Left cardiac atrium (tissue), 4 donors: ENCODE measurements around the gene RAB11FIP4. TPM values are rescaled to one million over a fixed set of nuclear protein-coding genes. Genes with fewer than 3 reads are reported as not detected.

Source experiments
- ATAC-seq, 2 donors: fragments of 200-7000 bp; cut with Tn5 transposase; one replicate each; pipeline ENCODE4 v1.9.1; 2020; ENCODE audit warnings: mild to moderate bottlenecking in 2 of 2, moderate library complexity in 2 of 2
- DNase-seq: peaks from one replicate; pipeline ENCODE4 v3.0.0-alpha.2; 2020
- intact Hi-C, 2 donors: fragments of 100-400 bp; cut with DNase I; formaldehyde crosslinking; loops; one replicate each; pipeline versions ENCODE4 v1.14.1 to v1.15.1; 2022 to 2023
- total RNA-seq, 2 donors: library from RNA; stranded (reverse); fragmentation: NEBNext Ultra II Directional; extraction: Animal tissue kit (Norgen Biotek cat#: 25700); gene quantifications; one replicate each; pipeline ENCODE4 v1.2.1, GENCODE V29; 2021
- donor health status: DM: no; HTN: yes; CAD: no.
- donor health status: DM: no; HTN: yes; CAD: no; lungs with severe emphysema.
- donor health status: DM: yes; HTN: yes; CAD: no.
- donor health status: Dilated cardiomyopathy.

Gene RAB11FIP4
- total RNA-seq, 2 donors from 2014 or later: 3.1 to 6.1 TPM

DNA sequence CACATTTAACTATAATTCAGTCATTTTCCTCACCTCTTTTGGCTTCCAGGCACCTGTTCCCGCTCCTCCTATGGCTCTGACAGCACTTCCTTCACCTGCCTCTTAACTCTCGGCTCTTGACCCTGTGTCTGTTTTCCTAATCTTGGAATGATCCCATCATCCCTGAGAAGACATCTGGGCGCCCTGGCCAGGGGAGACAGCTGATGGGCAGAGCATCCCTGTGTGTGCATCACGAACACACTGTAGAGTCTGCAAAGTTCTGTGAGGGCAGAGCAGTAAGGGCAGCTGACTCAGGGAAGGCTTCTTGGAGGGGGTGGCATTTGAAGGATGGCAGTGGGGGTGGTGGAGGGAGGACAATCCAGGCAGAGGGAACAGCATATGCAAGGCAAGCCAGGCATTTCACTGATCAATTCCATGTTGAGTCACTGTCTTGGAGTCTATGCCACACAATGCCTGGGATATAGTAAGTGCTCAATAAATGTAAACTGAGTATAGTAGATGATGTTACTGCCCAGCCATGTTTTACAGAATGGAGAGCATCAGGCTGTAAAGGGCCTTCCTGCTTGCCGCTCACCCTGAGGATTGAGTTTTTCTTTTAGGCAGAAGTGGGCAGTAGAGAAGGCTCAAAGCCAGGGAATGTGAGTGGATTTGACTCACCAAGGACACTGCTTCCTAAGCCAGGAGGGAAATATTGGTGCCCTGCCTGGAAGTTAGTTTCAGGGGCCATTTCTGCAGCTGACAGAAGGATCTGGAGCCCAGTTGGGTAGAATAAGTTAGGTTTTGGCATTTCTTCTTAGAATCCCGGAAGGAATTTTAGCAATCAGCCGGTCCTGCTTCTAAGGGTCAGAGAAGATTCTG is 5.8 kb upstream of the RAB11FIP4 start:
- intact Hi-C loops: loop anchor here in 1 of 2 donors (5.0 kb wide), 1 partner anchor 142 kb away; no protein-coding TSS in a partner anchor
- no peak for DNase-seq

DNA sequence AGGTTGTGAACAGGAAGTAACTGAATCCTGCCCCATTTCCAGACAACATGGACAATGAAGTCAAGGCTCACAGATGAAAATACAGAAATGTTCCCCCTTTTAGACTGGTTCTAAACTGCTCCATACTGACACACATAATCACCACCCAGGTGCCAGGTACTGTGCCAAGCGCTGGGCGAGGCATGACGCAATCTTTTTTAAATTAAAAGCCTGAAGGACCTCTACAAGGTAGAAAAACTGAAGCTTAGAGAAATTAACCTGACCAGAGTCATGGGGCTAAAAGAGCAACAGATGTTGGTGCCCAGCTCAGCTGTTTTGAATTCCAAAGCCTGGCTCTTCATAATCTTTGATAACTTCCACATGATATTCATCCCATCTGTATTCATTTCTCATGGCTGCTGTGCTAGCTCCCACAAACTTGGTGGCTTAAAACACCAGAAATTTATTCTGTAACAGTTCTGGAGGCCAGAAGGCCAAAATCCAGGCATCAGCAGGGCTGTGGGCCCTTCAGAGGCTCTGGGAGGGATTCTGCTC is 4.9 kb upstream of the RAB11FIP4 start:
- DNase-seq (no peak), ATAC-seq (no peak)
- intact Hi-C loops: loop anchor here in 1 of 2 donors (5.0 kb wide), 1 partner anchor 141 kb away; no protein-coding TSS in a partner anchor

More for the DNA sequence above, 5.8 kb upstream of the RAB11FIP4 start:
- ATAC-seq: no peak

DNA sequence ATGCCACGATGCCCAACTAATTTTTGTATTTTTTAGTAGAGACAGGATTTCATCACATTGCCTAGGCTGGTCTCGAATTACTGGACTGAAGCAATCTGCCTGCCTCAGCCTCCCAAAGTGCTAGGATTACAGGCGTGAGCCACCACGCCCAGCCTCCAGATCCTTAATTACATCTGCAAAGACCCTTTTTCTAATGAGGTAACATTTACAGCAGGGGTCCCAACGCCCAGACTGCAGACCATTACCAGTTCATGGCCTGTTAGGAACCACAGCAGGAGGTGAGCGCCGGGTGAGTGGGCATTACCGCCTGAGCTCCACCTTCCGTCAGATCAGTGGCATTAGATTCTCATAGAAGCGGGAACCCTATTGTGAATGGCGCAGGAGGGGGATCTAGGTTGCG is 4.0 kb upstream of the RAB11FIP4 start:
- ATAC-seq (no peak), DNase-seq (no peak)
- intact Hi-C loops: loop anchor here in 1 of 2 donors (5.0 kb wide), 1 partner anchor 140 kb away; no protein-coding TSS in a partner anchor

DNA sequence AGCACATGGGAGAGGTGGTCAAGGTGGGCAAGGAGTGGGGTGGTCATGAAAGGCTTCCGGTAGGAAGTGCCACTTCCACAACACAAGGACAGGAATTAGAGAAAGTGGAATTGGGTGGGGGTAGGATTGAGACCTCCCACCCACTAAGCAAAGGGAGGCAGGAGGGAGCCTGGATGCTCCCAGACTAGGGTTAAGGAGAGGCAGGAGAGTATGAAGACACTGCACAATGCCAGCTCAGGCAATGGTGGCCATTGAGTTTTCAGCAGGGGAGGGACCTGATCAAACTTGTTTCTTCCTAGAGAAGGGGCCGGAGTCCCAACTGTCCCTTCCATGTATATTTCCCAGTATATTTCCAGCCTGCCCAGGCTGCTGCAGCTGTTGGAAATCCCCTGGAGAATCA is 3.1 kb upstream of the RAB11FIP4 start:
- no peak for ATAC-seq
- DNase-seq: no peak
- intact Hi-C loops: loop anchor here in 1 of 2 donors (5.0 kb wide), 1 partner anchor 139 kb away; no protein-coding TSS in a partner anchor

DNA sequence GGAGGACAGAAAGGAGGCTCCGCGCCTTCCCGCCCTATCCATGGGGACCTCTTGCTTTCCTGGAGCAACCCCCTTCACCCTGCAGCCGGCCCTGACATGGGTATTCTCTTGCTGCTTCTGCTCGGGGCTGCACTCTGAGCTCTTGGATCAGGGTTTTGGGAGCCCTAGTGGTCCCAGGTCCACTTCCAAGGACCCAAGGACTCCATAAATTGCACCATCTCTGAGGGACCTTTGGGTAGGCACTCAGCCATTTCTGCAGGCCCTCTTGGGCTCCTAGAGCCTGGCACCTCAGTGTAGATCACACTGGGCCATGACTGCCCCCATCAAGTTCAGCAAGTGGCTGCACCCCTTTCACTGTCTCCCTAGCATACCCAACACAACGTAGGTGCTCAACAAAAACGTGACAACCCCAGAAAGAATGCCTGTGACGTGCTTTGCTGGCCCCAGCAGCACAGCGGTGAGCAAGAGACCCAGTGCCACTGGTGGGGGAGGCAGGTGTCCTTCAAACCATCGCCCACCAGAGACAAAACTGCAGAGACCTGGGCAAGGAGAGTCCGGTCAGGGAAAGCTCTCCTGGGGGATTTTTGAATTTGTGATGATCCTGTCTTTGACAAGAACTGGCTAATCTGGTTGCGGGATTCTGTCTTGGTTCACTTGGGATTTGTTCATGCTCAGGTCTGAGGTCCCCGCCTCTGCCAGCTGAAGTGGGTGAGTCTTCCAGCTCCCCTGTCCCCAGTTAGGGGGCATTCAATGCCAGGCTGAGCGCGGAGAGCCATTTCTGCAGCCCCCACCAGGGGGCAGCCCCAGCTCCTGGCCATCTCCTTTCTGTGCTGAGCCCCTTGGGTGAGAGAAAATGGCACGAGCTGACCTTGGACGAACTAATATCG is 2.5 kb upstream of the RAB11FIP4 start:
- DNase-seq: no peak
- intact Hi-C loops: loop anchor here in 1 of 2 donors (5.0 kb wide), 1 partner anchor 138 kb away; no protein-coding TSS in a partner anchor
- ATAC-seq: peak; percentile 23 to 39

DNA sequence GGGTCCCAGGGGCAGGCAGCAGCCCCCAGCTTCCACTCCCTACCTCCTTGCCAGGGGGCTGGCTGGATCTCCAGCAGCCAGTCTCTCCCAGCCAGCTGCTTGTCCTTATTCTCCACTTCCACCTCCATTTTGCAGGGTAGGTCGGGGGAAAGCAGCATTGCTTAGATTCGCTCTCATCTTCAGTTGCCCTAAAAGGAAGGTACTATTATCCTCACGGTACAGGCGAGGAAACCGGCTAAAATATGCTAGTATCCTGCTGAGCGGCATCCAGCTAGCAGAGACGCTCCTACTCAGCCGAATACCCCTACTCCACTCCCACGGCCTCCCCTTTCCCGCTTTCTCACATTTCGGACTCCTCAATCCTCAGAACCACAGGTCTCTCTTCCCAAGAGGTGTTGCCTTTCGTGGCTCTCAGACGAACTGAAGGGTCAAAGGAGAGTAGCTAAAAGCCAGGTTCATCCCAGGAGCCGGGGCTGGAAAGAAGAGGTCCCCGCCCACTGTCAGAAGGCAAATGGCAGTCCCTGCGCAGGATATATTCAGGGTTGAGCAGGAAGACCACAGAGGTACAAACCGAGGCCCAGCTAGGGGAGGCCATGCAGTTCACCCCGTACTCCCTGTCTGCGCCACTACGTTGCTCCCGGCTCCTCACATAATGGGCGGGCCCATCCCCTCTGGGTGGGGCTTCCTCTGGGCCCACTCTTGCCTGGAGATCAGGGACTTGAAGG is 1.7 kb upstream of the RAB11FIP4 start:
- no peak for DNase-seq
- ATAC-seq: no peak
- intact Hi-C loops: loop anchor here (5.0 kb wide), 2 partner anchors 52 to 137 kb away; no protein-coding TSS in a partner anchor

DNA sequence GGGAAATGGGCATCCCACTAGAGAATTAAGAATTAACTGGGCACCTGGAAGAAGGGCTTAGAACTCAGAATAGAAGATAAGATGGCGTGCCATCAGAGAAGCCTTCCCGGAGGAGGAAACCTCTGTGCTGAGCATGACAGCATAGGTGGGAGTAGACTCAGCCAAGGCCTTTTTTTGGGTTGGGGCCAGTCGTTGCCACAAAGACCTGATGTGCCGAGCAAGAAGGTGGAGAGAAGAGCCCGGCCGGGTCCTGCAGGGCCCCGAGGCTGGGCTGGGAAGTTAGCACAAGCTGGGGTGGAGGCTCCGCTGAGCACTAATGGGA is 1.1 kb upstream of the RAB11FIP4 start:
- intact Hi-C loops: loop anchor here in 1 of 2 donors (5.0 kb wide), 1 partner anchor 52 kb away; no protein-coding TSS in a partner anchor
- DNase-seq (no peak), ATAC-seq (no peak)

DNA sequence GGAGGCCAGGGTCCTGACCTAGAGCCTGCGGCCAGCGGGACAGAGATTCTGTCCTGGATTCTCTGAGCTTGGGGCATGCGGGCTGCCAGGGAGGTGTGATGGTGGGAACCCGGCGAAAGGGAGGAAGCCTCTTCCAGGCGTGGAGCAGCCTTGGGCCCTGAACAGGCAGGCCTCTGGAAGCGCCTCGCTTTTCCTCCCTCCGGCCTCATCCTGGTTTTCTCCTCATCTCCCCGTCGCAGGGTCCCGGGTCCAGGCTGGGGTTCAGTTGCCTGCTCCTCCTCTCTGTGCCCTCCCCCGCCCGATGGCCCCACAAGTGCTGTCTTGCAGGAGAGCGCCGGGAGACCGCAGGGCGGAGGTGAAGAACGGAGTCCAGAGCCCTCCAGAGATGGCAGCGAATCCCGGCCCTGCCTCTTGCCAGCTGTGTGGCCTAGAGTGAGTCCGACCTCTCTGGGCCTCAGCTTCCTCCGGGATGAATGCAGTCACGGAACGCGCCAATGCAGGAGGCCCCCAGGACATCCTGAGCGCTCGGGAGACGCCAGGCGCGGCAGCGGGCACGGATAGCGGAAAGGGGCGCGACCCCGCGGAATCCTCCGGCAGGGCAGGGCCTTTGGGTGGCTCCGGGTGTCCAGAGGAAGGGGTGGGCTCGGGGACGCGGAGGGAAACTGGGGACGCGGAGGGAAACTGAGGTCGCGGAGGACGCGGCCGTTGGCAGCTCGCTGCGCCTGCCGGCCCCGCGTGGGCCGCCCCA is 553 bp upstream of the RAB11FIP4 start:
- ATAC-seq: peak; percentile 12 to 31
- intact Hi-C loops: loop anchor here in 1 of 2 donors (5.0 kb wide), 1 partner anchor 51 kb away; no protein-coding TSS in a partner anchor
- no peak for DNase-seq

DNA sequence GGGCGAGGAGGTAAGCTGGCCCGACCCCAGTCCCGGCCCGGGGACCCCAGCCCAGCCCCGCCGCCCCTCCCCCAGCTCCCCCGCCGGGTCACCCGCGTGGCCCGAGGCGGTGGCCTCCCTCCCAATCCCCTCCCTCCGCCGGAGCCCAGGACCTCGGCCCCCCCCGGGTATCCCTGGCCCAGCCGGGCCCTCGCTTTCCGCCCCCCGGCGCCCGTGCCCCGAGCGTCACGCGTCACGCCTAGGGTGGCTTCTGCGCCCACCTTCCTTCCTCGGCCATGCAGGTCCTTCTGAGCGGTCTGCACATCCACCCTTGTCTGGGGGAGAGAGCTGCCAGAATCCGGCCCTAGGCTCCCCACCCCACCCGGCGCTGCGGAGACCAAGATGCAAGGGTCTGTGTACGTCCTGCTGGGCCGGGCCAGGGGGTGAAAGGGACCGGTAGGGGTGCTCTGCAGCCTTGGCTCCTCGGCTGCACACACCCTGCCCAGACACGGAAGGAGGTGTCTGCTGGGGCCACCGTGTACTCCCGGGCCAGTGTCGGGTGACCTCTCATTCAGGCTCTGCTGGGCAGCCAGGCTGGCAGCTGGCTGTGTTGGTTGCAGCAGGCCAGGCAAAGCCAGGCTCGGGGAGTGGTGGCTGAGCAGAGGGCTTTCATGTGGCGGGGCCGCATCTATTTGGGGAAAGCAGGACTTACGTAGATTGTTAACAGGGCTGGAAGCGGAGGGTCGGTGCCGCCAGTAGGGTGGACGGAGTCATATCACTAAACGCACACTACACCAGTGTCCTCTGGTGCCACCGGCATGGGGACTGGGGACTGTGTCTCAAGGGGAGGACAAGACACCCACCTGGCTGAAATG is 754 bp downstream of the RAB11FIP4 start:
- intact Hi-C loops: loop anchor here in 1 of 2 donors (5.0 kb wide), 1 partner anchor 50 kb away; no protein-coding TSS in a partner anchor
- DNase-seq (no peak), ATAC-seq (no peak)

DNA sequence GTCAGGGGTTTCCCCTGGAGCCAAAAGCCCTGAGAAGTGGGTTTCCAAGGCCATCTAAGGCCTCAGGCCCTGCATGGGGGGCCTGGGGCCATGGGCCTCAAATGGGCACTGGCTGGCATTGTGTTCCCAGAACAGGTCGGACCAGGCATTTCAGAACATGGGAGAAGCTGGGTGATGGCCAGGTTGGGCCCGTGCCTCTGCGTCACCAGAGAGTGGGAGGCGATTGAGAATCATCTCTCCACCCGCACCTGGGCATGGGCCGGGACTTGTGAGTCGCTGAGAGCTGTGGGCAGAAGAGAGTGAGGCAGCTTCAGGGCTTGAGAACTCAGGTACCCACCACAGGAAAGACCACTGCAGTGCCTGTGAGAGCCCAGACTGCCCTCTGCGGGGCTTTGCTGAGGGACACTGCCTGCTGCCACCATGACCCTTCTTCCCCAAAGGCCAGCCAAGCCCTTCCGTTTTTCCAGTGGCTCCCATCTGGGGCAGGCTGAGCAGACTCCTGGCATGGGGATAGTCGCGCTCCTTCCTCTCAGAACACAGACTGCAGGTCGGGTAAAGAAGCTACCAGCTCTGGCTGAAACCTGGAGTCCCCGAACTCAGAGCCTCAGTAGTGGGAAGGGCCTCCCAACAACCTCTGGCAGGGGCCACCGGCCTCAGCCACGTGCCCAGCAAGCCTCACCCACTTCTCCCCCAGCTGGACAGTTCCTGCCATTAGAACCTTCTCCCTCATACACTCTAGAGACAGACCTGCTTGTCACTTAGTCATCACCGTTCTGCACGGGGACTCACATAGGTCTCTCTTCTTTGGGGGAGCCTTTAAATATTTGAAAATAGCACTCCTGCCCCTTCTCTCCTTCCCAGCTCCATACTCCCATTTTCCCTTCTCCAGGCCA is 1.6 kb downstream of the RAB11FIP4 start:
- ATAC-seq (no peak), DNase-seq (no peak)
- intact Hi-C loops: loop anchor here in 1 of 2 donors (5.0 kb wide), 1 partner anchor 49 kb away; no protein-coding TSS in a partner anchor

DNA sequence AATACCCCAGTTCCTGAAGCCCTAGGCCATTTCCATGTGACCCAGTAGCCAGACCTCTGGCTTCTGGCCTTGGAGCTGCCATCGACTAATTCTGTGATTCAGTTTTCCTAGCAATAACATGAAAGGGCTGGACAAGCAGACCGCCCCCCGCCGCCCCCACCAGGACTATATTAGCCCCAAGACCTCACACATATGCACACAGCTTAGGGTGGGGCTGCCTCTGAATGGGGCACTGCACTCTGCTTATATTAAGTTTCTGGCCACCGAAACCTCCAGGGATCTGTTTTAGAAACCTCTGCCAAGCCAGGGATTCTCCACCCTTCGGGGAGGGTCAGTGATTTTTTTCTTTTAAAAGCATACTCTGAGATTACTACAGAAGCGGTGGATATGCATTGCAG is 2.3 kb downstream of the RAB11FIP4 start:
- no peak for DNase-seq

DNA sequence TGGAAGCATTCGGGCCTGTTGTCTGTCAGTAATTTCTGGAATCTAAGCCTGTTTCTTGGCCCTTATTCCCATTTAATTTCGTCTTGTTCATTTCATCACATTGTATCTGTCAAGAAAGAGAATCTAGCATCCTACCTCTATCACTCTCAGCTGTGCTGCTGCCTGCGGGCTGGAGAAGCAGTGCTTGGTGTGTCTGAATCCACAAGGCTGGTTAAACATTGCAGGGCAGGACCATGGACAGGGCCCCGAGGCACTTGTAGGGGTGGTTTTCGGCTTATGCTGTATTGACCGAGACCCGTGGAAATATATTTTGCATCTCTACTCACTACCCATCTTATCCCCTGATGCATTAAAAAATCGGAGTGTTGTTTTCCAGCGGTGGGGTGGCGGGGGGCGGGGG is 3.1 kb downstream of the RAB11FIP4 start:
- ATAC-seq: peak; percentile 39 to 80

More for the DNA sequence above, 2.3 kb downstream of the RAB11FIP4 start:
- no peak for ATAC-seq
- intact Hi-C loops: loop anchor here in 1 of 2 donors (5.0 kb wide), 1 partner anchor 49 kb away; no protein-coding TSS in a partner anchor

DNA sequence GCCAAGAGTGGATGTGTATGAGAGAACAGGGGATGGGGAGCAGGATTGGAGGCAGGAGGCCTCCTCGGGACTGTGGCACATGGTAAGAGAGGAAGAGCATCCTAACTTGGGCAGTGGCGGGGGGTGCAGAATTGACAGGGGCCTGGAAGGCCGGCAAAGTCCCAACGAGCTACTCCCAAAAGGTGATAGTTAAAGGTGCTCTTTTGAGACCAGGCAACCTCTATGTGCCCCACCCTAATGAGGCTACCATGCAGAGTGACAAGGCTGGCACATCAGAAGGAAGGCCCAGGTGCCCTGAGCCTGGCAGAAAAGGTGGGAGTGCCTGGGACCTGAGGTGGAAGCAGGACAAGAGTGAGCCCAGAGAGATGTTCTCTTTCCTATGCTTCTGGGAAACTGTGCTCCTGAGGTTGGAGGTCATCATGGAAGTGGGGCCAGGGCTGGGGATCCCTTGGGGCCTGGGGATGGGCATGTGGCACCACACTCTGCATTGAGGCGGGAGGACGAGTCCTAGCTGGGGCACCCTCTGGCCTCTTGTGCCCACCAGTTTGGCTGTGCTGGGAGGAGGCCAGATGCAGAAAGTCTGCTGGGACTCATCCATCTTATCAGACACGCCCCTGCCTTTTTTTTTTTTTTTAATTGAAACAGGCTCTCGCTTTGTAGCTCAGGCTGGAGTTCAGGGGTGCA is 5.9 kb downstream of the RAB11FIP4 start:
- intact Hi-C loops: no loop called here
- ATAC-seq: no peak
- no peak for DNase-seq

More for the DNA sequence above, 3.1 kb downstream of the RAB11FIP4 start:
- intact Hi-C loops: loop anchor here in 1 of 2 donors (5.0 kb wide), 1 partner anchor 48 kb away; no protein-coding TSS in a partner anchor
- DNase-seq: peak; percentile 73

DNA sequence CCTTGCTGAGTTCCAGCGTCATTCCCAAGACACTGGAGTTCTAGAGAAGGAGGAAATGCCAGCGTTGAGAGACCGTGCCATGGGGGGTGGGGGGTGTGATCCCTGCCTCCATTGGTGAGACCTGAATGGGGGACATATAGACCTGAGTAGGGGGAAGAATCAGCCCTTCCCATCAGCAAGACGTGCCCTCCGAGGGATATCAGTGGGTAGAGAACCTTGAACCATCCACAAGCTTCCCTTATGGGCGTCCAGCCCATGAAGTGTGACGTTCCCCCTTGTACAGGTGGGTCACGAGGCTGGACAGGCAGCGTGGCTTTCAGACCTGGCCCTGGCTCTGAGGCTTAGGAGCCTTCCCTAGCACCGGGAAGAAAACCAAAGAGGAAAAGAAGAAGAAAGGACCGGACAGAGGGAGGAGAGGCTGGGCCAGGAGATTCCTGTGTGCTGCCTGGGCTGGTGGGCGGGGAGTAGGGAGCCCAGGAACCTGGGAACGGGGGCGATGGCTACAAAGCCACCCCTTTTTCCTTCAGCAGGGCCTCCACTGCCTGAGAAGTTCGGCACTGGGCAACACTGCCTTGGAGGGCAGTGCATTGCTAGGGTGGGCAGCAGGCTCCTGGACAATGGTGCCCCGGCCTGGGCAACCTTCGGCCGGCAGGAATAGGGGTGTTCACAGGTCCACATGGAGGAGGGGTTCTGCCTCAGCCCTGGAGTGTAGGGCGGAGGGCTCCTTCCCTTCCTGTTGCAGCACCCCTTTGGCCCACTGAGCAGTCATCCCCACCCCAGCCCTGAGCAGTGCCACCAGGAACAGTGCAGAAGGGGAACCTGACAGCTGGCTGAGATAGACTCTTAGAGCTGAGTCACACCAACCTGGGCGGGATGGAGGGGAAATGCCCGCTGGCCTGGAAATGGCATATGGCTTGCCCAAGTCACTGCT is 7.2 kb downstream of the RAB11FIP4 start:
- no peak for ATAC-seq
- no peak for DNase-seq
- intact Hi-C loops: no loop called here
